H1 (cell line): ENCODE results near the gene VPS41. TPM values are rescaled to one million over a fixed set of nuclear protein-coding genes. Genes with fewer than 3 reads are reported as not detected.

Experiments used
- CTCF ChIA-PET: fragments of 300-600 bp; sonication (Branson Sonifier 250); formaldehyde crosslinking; loops from one replicate; lab custom pipeline; 2021; ENCODE audit not compliant: partially characterized antibody; lab: Charles Lee
- POLR2A ChIA-PET: fragments of 300-600 bp; sonication (Branson Sonifier 250); formaldehyde crosslinking; loops from one replicate; lab custom pipeline; 2021; ENCODE audit warnings: inconsistent platforms; ENCODE audit not compliant: partially characterized antibody; lab: Charles Lee
- DNase-seq, 2 experiments: peaks; one replicate each; pipeline versions ENCODE4 v3.0.0 to v3.0.0-alpha.2; 2010 to 2022; ENCODE audit warnings: low spot score in 2 of 2, low read depth in 1 of 2, mixed read lengths in 1 of 2
- FAIRE-seq: peaks from 2 replicates; lab custom pipeline; 2011; peaks lifted over from hg19 to GRCh38; lab: Jason Lieb, UNC
- H2AFZ ChIP-seq: 2 replicates; pipeline ENCODE4 v1.8.1; 2012; ENCODE audit warnings: low read length, inconsistent platforms
- H2AK5ac ChIP-seq: 2 replicates; pipeline ENCODE4 v1.6.1; 2013; ENCODE audit warnings: low read depth, low read length
- H2BK120ac ChIP-seq: replicated peaks from 2 replicates; pipeline ENCODE3; 2013; ENCODE audit warnings: low read depth, low read length, inconsistent platforms
- H2BK12ac ChIP-seq: 2 replicates; pipeline ENCODE4 v1.6.1; 2013; ENCODE audit warnings: low read depth, low read length
- H2BK15ac ChIP-seq: 2 replicates; pipeline ENCODE4 v1.6.1; 2013; ENCODE audit warnings: low read length
- H2BK20ac ChIP-seq: 2 replicates; pipeline ENCODE4 v1.6.1; 2013; ENCODE audit warnings: low read length
- H2BK5ac ChIP-seq: 2 replicates; pipeline ENCODE4 v1.6.1; 2013; ENCODE audit warnings: low read depth, low read length
- H3K14ac ChIP-seq: 2 replicates; pipeline ENCODE4 v1.6.1; 2013; ENCODE audit warnings: inconsistent platforms; ENCODE audit not compliant: insufficient read length
- H3K18ac ChIP-seq: 2 replicates; pipeline ENCODE4 v1.6.1; 2013; ENCODE audit warnings: low read length; ENCODE audit errors: extremely low read depth
- H3K23ac ChIP-seq: 2 replicates; pipeline ENCODE4 v1.6.1; 2013; ENCODE audit warnings: inconsistent platforms; ENCODE audit not compliant: insufficient read length
- H3K23me2 ChIP-seq: 2 replicates; pipeline ENCODE4 v1.6.1; 2013; ENCODE audit warnings: low read depth, low read length
- H3K27ac ChIP-seq: 2 replicates; pipeline ENCODE4 v1.6.1; 2011; ENCODE audit warnings: low read depth, low read length, inconsistent platforms
- H3K27me3 ChIP-seq, 4 experiments: replicated peaks in 1 of 4; 1 replicate in 1 of 4; 2 replicates in 3 of 4; pipeline versions ENCODE4 v1.6.1 to v1.8.1; 2011 to 2013; ENCODE audit warnings: low read length in 3 of 4, mild to moderate bottlenecking in 3 of 4, inconsistent platforms in 2 of 4, mixed read lengths in 2 of 4, moderate library complexity in 1 of 4; ENCODE audit not compliant: control insufficient read depth in 3 of 4, insufficient read depth in 3 of 4; ENCODE audit errors: extremely low read depth in 1 of 4
- H3K36me3 ChIP-seq, 4 experiments: 2 replicates each; pipeline versions ENCODE4 v1.6.1 to v1.8.1; 2011 to 2013; ENCODE audit warnings: mild to moderate bottlenecking in 4 of 4, low read length in 3 of 4, moderate library complexity in 2 of 4, control low read depth in 1 of 4, inconsistent platforms in 1 of 4; ENCODE audit not compliant: insufficient read depth in 4 of 4, control insufficient read depth in 2 of 4
- H3K4ac ChIP-seq: replicated peaks from 2 replicates; pipeline ENCODE3; 2013; ENCODE audit warnings: low read length, low read depth, mixed read lengths, inconsistent platforms; ENCODE audit not compliant: insufficient read length
- H3K4me1 ChIP-seq, 4 experiments: replicated peaks in 1 of 4; 1 replicate in 1 of 4; 2 replicates in 3 of 4; pipeline versions ENCODE4 v1.6.1 to v1.8.1; 2011 to 2013; ENCODE audit warnings: low read length in 3 of 4, inconsistent platforms in 2 of 4, mixed read lengths in 1 of 4; ENCODE audit not compliant: insufficient read depth in 4 of 4, control insufficient read depth in 3 of 4
- H3K4me2 ChIP-seq, 2 experiments: 2 replicates each; pipeline versions ENCODE4 v1.6.1 to v1.8.1; 2011 to 2013; ENCODE audit warnings: low read depth in 2 of 2, low read length in 2 of 2, control low read depth in 1 of 2, inconsistent platforms in 1 of 2, mild to moderate bottlenecking in 1 of 2; ENCODE audit not compliant: insufficient read depth in 1 of 2
- H3K4me3 ChIP-seq, 4 experiments: fragments of 200-600, 300-600 bp in 1 of 4; sonication (generic), shearing (Covaris generic), sonication (Bioruptor Twin) in 1 of 4; 2 replicates each; pipeline versions ENCODE4 v1.5.1 to v1.8.1; 2011 to 2016; ENCODE audit warnings: low read length in 4 of 4, low read depth in 3 of 4, control low read depth in 2 of 4, inconsistent platforms in 2 of 4, mild to moderate bottlenecking in 2 of 4, mixed read lengths in 1 of 4, moderate library complexity in 1 of 4; ENCODE audit not compliant: insufficient read depth in 2 of 4; ENCODE audit errors: extremely low read depth in 1 of 4
- H3K56ac ChIP-seq: replicated peaks from 2 replicates; pipeline ENCODE3; 2013; ENCODE audit warnings: low read depth, mild to moderate bottlenecking, mixed read lengths, low read length, inconsistent platforms; ENCODE audit not compliant: insufficient read length
- H3K79me1 ChIP-seq: 2 replicates; pipeline ENCODE4 v1.6.1; 2013; ENCODE audit warnings: low read depth, low read length, control low read depth
- H3K79me2 ChIP-seq, 2 experiments: 2 replicates each; pipeline versions ENCODE4 v1.6.1 to v1.8.1; 2012 to 2013; ENCODE audit warnings: low read length in 2 of 2, mild to moderate bottlenecking in 2 of 2, inconsistent platforms in 1 of 2; ENCODE audit not compliant: insufficient read depth in 2 of 2, control insufficient read depth in 1 of 2
- H3K9ac ChIP-seq, 4 experiments: replicated peaks in 1 of 4; 1 replicate in 1 of 4; 2 replicates in 3 of 4; pipeline versions ENCODE4 v1.6.1 to v1.8.1; 2011 to 2013; ENCODE audit warnings: low read depth in 3 of 4, low read length in 3 of 4, control low read depth in 2 of 4, mild to moderate bottlenecking in 2 of 4, moderate library complexity in 2 of 4, inconsistent platforms in 1 of 4; ENCODE audit errors: extremely low read depth in 1 of 4
- H3K9me3 ChIP-seq, 2 experiments: 2 replicates each; pipeline versions ENCODE4 v1.6.1 to v1.8.1; 2012 to 2013; ENCODE audit warnings: mild to moderate bottlenecking in 2 of 2, moderate library complexity in 2 of 2, control low read depth in 1 of 2, inconsistent platforms in 1 of 2, low read depth in 1 of 2, low read length in 1 of 2, mixed read lengths in 1 of 2; ENCODE audit not compliant: insufficient read depth in 2 of 2
- H4K20me1 ChIP-seq, 2 experiments: replicated peaks in 1 of 2; 2 replicates each; pipeline versions ENCODE3 to v1.8.1; 2011 to 2013; ENCODE audit warnings: inconsistent platforms in 2 of 2, low read length in 2 of 2, mild to moderate bottlenecking in 1 of 2; ENCODE audit not compliant: insufficient read depth in 2 of 2, control insufficient read depth in 1 of 2
- H4K5ac ChIP-seq: 2 replicates; pipeline ENCODE4 v1.6.1; 2013; ENCODE audit warnings: low read length, low read depth, mixed read lengths, inconsistent platforms; ENCODE audit not compliant: insufficient read length
- H4K8ac ChIP-seq: 2 replicates; pipeline ENCODE4 v1.8.0; 2013; ENCODE audit warnings: mild to moderate bottlenecking, moderate library complexity, low read length, inconsistent platforms; ENCODE audit not compliant: insufficient read depth; ENCODE audit errors: extremely low read depth
- H4K91ac ChIP-seq: replicated peaks from 2 replicates; pipeline ENCODE3; 2013; ENCODE audit warnings: low read length, mixed read lengths, inconsistent platforms; ENCODE audit not compliant: insufficient read length
- CREB1 ChIP-seq: IDR thresholded peaks from 2 replicates; pipeline ENCODE4 v1.6.1; 2012; ENCODE audit warnings: inconsistent platforms
- E2F6 ChIP-seq: IDR thresholded peaks from 2 replicates; pipeline ENCODE4 v1.6.1; 2012; ENCODE audit warnings: inconsistent platforms
- EGR1 ChIP-seq: IDR thresholded peaks from 2 replicates; pipeline ENCODE4 v1.6.1; 2011; ENCODE audit warnings: low read depth, low read length, borderline replicate concordance
- EP300 ChIP-seq, 2 experiments: IDR thresholded peaks; 1 replicate in 1 of 2; 2 replicates in 1 of 2; pipeline ENCODE4 v1.6.1; 2011 to 2012; ENCODE audit warnings: low read depth in 2 of 2, low read length in 2 of 2, mild to moderate bottlenecking in 2 of 2, borderline replicate concordance in 1 of 2, inconsistent platforms in 1 of 2, moderate library complexity in 1 of 2
- JUN ChIP-seq: IDR thresholded peaks from 2 replicates; pipeline ENCODE4 v1.6.1; 2011; ENCODE audit warnings: low read depth, mild to moderate bottlenecking, improper control_type of control experiment, low read length
- MAFK ChIP-seq: IDR thresholded peaks from 2 replicates; pipeline ENCODE4 v1.6.1; 2012; ENCODE audit warnings: low read depth, mild to moderate bottlenecking, improper control_type of control experiment, low read length
- NANOG ChIP-seq: IDR thresholded peaks from 2 replicates; pipeline ENCODE4 v1.6.1; 2011; ENCODE audit warnings: low read length, low read depth, mild to moderate bottlenecking, inconsistent platforms; ENCODE audit not compliant: insufficient read depth, poor library complexity, severe bottlenecking
- RBBP5 ChIP-seq: IDR thresholded peaks from 2 replicates; pipeline ENCODE4 v1.7.1; 2012; ENCODE audit warnings: low read depth, mild to moderate bottlenecking, inconsistent platforms, low read length, moderate library complexity, borderline replicate concordance
- TEAD4 ChIP-seq: IDR thresholded peaks from 2 replicates; pipeline ENCODE4 v1.6.1; 2012; ENCODE audit warnings: low read depth, low read length, inconsistent platforms, mixed read lengths
- USF2 ChIP-seq: IDR thresholded peaks from 2 replicates; pipeline ENCODE4 v1.6.1; 2011; ENCODE audit warnings: low read length, improper control_type of control experiment
- WGBS, 2 experiments: shearing (Covaris generic) in 1 of 2; methylation state at CpG; one replicate each; pipeline versions ENCODE4 v1.1.6 to v1.1.7; 2013 to 2015; ENCODE audit warnings: low lambda C conversion rate in 2 of 2, mixed read lengths in 2 of 2, inconsistent platforms in 1 of 2, low coverage in 1 of 2, missing lambda C conversion rate in 1 of 2; ENCODE audit not compliant: insufficient replicate concordance in 2 of 2, insufficient coverage in 1 of 2, insufficient read length in 1 of 2; ENCODE audit errors: extremely low coverage in 1 of 2, missing lambda C conversion rate in 1 of 2; 5-methylcytosine and 5-hydroxymethylcytosine counted together
- polyA plus RNA-seq, 7 experiments: library from polyadenylated mRNA; depleted of rRNA in 3 of 7; stranded (reverse) in 5 of 7; unstranded in 2 of 7; fragments of >200 nt in 5 of 7; fragments of 200-250 nt in 2 of 7; gene quantifications; 1 replicate in 5 of 7; 2 replicates in 1 of 7; 4 replicates in 1 of 7; pipeline versions ENCODE4 v1.2.1 to v1.2.3, GENCODE V29; 2011 to 2013; ENCODE audit warnings: missing spikeins in 2 of 7, mixed read lengths in 2 of 7
- total RNA-seq: library from RNA; stranded (reverse); fragmentation: NEBNext Ultra II Directional; extraction: Animal tissue kit (Norgen Biotek cat#: 25700); gene quantifications from 2 replicates; pipeline ENCODE4 v1.2.1, GENCODE V29; 2021

VPS41 gene
- total and polyA plus RNA-seq, 2 of the 8 experiments (the other 6 are each of a cell fraction or from before 2014, with no cell fraction given) = 10.7 to 63.3 TPM

DNA sequence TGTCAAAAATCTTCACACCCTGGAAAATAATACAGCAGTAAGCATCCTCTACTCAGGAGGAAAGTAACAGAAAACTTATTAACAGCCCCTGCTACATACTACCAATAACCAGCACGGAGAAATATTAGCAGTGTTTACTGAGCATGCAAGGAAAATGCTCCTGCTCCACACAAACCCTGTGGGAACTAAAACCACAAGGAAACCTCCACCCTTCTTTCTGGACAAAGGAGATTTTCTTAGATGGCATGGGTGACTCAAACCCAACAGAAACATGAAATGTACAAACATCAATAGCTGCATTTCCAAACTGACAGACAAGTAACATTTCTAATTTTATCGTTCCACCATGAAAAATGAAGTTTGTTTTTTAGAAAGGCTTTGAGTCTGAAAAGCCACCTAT is 113.4 kb downstream of the VPS41 start:
- FAIRE-seq (no peak), DNase-seq (no peak)
- H3K4me3 ChIP-seq = no peak overlapping the region
- H3K4ac ChIP-seq = no peak overlapping the region
- H3K56ac ChIP-seq = no peak overlapping the region
- no peak overlapping the region for H2BK120ac ChIP-seq
- no peak overlapping the region for H4K91ac ChIP-seq
- H3K18ac ChIP-seq = no peak overlapping the region
- H3K9ac ChIP-seq = no peak overlapping the region; a peak in 1 of 7 replicates
- CTCF ChIA-PET = interaction anchor here (0.9 to 2.9 kb wide), 13 partner anchors 10 to 747 kb away, joined by 3 to 8 read pairs (median 3); no protein-coding TSS in a partner anchor
- no peak overlapping the region for H2BK12ac ChIP-seq
- H2AK5ac ChIP-seq = no peak overlapping the region
- H4K5ac ChIP-seq = no peak overlapping the region
- no peak for TF ChIP-seq CREB1
- TF ChIP-seq USF2 = no peak
- no peak for TF ChIP-seq EP300 (IDR thresholded peaks at IDR 0.05; ENCODE audit: borderline replicate concordance in 1 of 2, low read depth in 2 of 2, low read length in 2 of 2)
- no peak for TF ChIP-seq RBBP5
- TF ChIP-seq E2F6 = no peak
- no peak for TF ChIP-seq TEAD4
- no peak for TF ChIP-seq JUN
- TF ChIP-seq EGR1 = no peak
- no peak for TF ChIP-seq NANOG
- TF ChIP-seq MAFK = no peak
- H2BK20ac ChIP-seq = no peak overlapping the region
- no peak overlapping the region for H3K23ac ChIP-seq
- H3K79me2 ChIP-seq = no peaks in the 10 kb centered on the region
- no peak overlapping the region for H3K4me2 ChIP-seq
- no peak overlapping the region for H2BK5ac ChIP-seq
- no peak overlapping the region for H4K8ac ChIP-seq
- POLR2A ChIA-PET = no interaction called here
- no peaks in the 10 kb centered on the region for H3K23me2 ChIP-seq
- H3K9me3 ChIP-seq = no peaks in the 10 kb centered on the region
- peaks cover 0 to 1% of the 10 kb centered on the region in 2 experiments for H4K20me1 ChIP-seq
- 93% methylated on average over 2 of the region's 2 CpGs; no CpG with 5 or more reads in 1 of the 2 experiments for WGBS, 2 experiments
- H2AFZ ChIP-seq = no peak overlapping the region
- H3K79me1 ChIP-seq = no peaks in the 10 kb centered on the region; the same call in 1 of the 2 replicates
- H3K27me3 ChIP-seq = no peaks in the 10 kb centered on the region
- no peak overlapping the region for H2BK15ac ChIP-seq
- H3K27ac ChIP-seq = no peak overlapping the region
- H3K4me1 ChIP-seq = peaks cover 0 to 6% (median 3%) of the 10 kb centered on the region in 4 experiments; a peak in 6 of 7 replicates
- no peak overlapping the region for H3K14ac ChIP-seq
- H3K36me3 ChIP-seq = peaks cover 0 to 2% (median 0%) of the 10 kb centered on the region in 4 experiments; a peak in 1 of 8 replicates
